HAP-1 (cell line): ENCODE results near the gene MCL1.
A peak's percentile ranks its signal among the peaks of the same experiment; 100 is the strongest.
"Not testable (repeated sequence)": the region's sequence is repeated elsewhere in the genome, so short reads cannot be mapped to it uniquely, and the experiment has no call there.

ENCODE experiments used
- DNase-seq, 2 experiments: peaks; one replicate each; pipeline ENCODE4 v3.0.0-alpha.2; 2016 to 2020; ENCODE audit warnings: low spot score in 2 of 2
- H3K27me3 ChIP-seq: fragments of 250-450 bp; sonication (Bioruptor Pico); 2 replicates; pipeline ENCODE4 v1.5.1; 2020; ENCODE audit warnings: low read depth, mild to moderate bottlenecking, moderate library complexity
- H3K36me3 ChIP-seq: fragments of 250-450 bp; sonication (Bioruptor Pico); replicated peaks from 2 replicates; pipeline ENCODE4 v1.5.1; 2020; ENCODE audit warnings: mild to moderate bottlenecking
- H3K4me1 ChIP-seq: fragments of 250-450 bp; sonication (Bioruptor Pico); 2 replicates; pipeline ENCODE4 v1.5.1; 2020; ENCODE audit warnings: mild to moderate bottlenecking
- H3K4me3 ChIP-seq: fragments of 250-450 bp; sonication (Bioruptor Pico); 2 replicates; pipeline ENCODE4 v1.5.1; 2020; ENCODE audit warnings: mild to moderate bottlenecking, moderate library complexity
- H3K9me3 ChIP-seq: fragments of 250-450 bp; sonication (Bioruptor Pico); 2 replicates; pipeline ENCODE4 v1.5.1; 2020; ENCODE audit warnings: mild to moderate bottlenecking, moderate library complexity
- in situ Hi-C: fragments of 300-500 bp; cut with MboI; formaldehyde crosslinking; loops from 3 replicates; pipeline ENCODE4 v1.14.3; 2020; ENCODE audit warnings: low sequenced_read_pairs, inconsistent platforms, mixed read lengths

MCL1 gene

DNA sequence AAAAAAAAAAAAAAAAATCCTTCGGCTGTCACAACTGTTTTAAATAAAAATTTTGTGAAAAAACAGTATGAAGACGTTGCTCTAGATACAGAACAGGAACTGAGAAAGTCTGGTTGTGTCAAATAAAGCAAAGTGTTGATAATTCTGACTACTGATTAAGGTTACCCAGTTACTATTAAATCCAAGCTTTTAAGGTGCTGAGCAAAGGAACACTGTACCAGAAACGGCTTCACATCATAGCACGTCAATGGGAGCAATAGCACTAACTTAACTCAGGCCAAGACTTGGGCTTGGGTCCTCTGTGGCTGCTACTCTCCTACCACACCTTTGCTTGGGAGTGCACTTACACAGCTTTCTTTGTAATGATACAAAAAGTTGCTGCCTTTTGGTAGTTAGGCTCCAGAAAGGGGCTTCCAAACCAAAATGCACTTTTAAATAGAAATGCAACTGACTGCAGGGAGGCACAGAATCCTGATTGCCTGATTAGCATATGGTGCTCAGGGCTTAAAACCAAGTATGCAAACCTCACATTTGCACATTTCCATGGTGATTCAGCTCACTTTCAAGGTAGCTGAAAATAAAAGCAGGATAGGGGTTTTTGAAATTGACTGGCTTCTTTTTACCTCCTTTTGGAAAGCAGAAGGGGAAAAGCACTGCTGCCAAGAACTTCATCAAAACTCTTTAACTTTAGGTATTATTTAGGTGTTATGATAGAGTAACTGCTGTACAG lies 6.3 kb downstream of the MCL1 start:
- no peak overlapping the region for H3K4me3 ChIP-seq
- in situ Hi-C loops: no loop called here
- peaks cover 22% of the 10 kb centered on the region for H3K4me1 ChIP-seq
- no peak for DNase-seq
- H3K9me3 ChIP-seq: no peaks in the 10 kb centered on the region
- H3K27me3 ChIP-seq: no peaks in the 10 kb centered on the region
- H3K36me3 ChIP-seq: peaks cover 60% of the 10 kb centered on the region

DNA sequence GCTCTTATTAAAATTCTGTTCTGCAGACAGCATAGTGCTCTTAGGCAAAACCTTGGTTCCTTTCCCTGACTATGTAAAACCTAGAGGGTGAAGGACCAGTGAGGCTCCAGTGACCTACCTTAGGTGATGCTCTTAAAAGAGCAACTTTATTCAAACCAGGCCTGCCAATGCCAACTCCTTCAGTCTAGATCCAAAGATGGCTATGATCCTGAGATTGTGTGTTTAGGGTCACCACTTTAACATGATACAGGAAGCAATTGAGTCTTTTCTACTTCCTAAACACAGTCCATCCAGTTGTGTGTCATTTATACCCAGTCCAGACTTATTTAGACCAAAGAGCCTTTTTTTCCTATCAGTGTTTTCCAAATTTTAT lies 10.8 kb downstream of the MCL1 start:
- Histone ChIP-seq H3K4me3 (no peak overlapping the region), H3K4me1 (peaks cover 16% of the 10 kb centered on the region), H3K9me3 (no peaks in the 10 kb centered on the region), H3K36me3 (peaks cover 20% of the 10 kb centered on the region), H3K27me3 (no peaks in the 10 kb centered on the region)
- no peak for DNase-seq
- in situ Hi-C loops: no loop called here

DNA sequence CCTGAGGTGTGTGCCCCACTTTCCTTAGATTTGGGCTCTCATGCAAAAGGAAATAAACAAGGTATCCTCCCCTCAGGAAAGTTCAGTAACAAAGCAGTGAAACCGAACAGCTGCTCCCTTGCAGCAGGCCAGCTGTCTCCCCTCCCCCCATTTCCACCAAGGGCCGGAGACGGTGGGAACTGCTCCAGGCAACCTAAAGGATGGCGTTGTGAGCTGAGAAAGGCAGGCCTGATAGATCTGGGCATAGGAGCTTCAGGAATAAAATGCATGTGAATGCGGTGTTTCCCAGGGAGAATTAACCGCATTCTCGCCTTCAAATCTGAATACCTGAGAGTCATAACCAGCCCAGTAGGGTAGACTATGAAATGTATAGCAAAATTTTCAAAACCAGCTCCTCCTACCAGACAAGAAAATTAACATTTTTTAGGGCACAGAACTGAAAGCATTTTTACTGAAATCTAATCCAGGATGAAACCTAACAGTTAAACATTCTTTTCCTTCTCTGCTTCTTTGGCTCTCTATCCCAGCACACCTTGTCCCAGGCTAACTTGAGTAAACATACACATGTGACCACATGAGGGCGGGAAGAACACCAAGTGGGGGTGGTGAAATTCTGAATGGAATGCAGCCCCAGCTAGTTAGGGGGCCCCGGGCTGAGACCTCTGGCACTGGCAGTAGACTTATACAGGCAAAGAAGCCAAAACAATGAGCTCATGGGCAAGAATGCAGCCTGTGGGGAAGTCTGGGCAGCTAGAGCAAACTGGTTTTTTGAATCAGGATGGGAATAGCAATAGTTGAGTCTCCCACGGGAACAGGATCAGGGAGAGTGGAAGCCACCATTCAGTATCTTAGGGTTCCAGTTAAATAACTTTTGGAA lies 11.5 kb downstream of the MCL1 start:
- peaks cover 13% of the 10 kb centered on the region for H3K36me3 ChIP-seq
- in situ Hi-C loops: no loop called here
- peak; percentile 29 to 75 for DNase-seq
- H3K27me3 ChIP-seq: no peaks in the 10 kb centered on the region
- H3K4me1 ChIP-seq: peaks cover 18% of the 10 kb centered on the region
- no peaks in the 10 kb centered on the region for H3K9me3 ChIP-seq
- H3K4me3 ChIP-seq: no peak overlapping the region

- H3K4me3 ChIP-seq: no peak overlapping the region
- no peaks in the 10 kb centered on the region for H3K27me3 ChIP-seq
- H3K9me3 ChIP-seq: no peaks in the 10 kb centered on the region
- no peak for DNase-seq
- in situ Hi-C loops: no loop called here
- H3K4me1 ChIP-seq: peaks cover 25% of the 10 kb centered on the region
- H3K36me3 ChIP-seq: peaks cover 7% of the 10 kb centered on the region
These were observed 12.1 kb downstream of the MCL1 start for GRCh38 chr1:150567341-150567716.

DNA sequence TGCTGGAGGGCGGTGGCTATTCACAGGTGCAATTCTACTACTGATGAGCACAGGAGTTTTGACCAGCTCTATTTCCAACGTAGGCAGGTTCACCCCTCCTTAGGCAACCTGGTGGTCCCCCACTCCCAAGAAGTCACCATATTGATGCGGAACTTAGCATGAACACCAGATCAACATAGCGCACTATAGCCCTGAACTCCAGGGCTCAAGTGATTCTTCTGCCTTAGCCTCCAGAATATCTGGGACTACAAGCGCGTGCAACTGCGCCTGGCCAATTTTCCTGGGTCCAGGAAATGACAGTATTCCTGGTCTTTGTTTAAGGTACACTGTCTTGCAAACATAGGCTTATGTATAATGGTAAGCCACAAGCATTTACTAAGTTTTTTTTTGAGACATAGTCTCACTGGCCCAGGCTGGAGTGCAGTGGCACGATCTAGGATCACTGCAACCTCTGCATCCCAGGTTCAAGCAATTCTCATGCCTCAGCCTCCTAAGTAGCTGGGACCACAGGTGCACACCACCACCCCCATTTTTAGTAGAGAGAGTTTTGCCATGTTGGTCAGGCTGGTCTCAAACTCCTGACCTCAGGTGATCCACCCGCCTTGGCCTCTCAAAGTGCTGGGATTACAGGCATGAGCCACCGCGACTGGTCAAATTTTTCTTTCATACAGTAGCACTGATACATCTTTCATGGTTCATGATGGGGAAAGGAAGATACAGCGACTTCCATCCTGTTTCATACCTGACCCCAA lies 12.6 kb downstream of the MCL1 start:
- H3K4me1 ChIP-seq: peaks cover 30% of the 10 kb centered on the region
- H3K36me3 ChIP-seq: peaks cover 7% of the 10 kb centered on the region
- H3K9me3 ChIP-seq: no peaks in the 10 kb centered on the region
- no peak overlapping the region for H3K4me3 ChIP-seq
- no peak for DNase-seq
- in situ Hi-C loops: no loop called here
- no peaks in the 10 kb centered on the region for H3K27me3 ChIP-seq

GRCh38 chr1:150565240-150565991 lies 14.0 kb downstream of the MCL1 start:
- H3K27me3 ChIP-seq, DNase-seq, H3K9me3 ChIP-seq, H3K4me3 ChIP-seq, in situ Hi-C loops, H3K36me3 ChIP-seq: not testable (repeated sequence)
- peaks cover 34% of the 10 kb centered on the region for H3K4me1 ChIP-seq

DNA sequence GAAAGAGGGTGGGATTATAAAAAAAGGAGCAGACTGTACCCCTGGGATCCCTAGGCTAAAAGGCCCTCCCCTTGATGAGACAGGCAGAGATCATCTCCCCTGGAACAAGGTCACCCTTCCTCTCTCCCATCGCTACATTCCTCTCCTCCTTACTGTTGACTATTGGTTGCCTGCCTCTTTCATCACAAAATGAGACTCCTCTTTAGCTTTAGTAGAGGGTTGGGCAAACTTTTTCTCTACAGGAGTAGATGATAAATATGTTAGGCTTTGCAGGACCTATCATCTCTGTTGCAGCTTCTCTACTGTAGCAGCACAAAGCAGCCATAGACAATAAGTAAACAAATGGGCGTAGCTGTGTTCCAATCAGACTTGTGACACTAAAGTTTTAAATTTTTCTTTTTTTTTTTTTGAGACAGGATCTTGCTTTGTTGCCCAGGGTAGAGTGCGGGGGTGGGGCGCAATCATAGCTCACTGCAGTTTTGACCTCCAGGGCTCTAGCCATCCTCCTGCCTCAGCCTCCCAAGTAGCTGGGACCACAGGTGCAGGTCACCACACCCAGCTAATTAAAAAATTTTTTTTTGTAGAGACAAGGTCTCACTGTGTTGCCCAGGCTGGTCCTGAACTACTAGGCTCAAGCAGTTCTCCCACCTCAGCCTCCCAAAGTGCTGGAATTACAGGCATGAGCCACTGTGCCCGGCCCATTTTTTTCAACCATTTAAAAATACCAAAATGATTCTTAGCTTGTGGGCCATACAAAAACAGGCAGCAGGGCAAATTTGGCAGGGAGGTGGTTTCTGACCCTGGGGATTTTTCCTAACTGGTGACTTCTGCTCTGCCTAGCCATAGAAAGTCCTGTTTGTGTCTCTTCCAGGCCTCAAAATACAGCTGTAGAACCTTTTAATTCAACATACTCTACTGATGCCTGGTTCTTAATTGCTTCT lies 15.1 kb downstream of the MCL1 start:
- no peak for DNase-seq
- no peaks in the 10 kb centered on the region for H3K9me3 ChIP-seq
- in situ Hi-C loops: no loop called here
- H3K27me3 ChIP-seq: no peaks in the 10 kb centered on the region
- H3K4me1 ChIP-seq: peaks cover 36% of the 10 kb centered on the region
- no peaks in the 10 kb centered on the region for H3K36me3 ChIP-seq
- no peak overlapping the region for H3K4me3 ChIP-seq

- in situ Hi-C loops: no loop called here
These were observed 15.9 kb downstream of the MCL1 start for GRCh38 chr1:150563340-150564038.

DNA sequence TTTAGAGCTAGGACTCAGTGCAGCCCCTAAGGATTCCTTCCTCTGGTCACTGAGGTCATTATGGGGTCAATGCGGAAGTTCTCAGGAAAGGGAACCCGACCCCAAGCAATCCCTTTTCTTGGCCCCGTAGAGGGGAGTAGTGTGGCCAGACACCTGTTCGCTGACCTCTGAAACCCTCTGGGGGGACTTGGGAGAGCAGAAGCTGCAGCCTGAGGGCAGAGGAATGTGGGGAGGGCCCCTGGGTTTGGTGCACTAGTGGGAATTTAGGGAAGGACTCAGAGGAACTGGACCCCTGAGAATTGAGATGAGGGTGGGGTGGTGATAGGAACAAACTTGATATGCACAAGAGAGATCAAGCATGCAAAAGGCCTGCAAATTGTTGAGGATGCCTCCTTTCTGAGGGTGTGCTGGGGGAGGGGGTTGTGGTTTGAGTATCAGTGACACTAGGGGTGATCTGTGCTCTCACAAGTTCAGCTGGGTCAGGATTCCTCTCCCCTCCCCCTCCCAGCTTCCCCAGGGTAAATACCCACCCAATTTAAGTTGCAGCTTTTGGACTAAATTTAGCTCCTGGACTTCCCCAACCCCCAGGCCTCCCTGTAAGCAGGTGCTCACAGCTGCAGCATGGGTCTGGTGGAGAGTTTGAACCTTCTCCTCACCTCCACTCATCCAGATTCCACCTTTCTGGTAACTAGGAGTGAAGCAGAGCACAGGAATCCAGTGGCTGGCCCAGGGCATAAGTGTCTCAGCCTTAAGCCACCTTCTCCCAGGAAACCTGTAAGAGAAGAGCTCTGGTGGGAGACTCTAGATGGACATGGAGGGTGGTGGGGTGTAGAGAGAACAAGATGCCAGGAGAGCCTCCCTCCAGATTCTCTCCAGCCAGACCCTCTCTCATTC lies 16.7 kb downstream of the MCL1 start:
- DNase-seq: peak in 1 of 2 experiments; percentile 20
- in situ Hi-C loops: no loop called here
- Histone ChIP-seq H3K36me3 (no peaks in the 10 kb centered on the region), H3K9me3 (no peaks in the 10 kb centered on the region), H3K27me3 (no peaks in the 10 kb centered on the region), H3K4me1 (peaks cover 24% of the 10 kb centered on the region), H3K4me3 (peak overlapping the region; percentile 42)

More at GRCh38 chr1:150563340-150564038, 15.9 kb downstream of the MCL1 start:
- Histone ChIP-seq H3K9me3 (no peaks in the 10 kb centered on the region), H3K27me3 (no peaks in the 10 kb centered on the region), H3K4me1 (peaks cover 32% of the 10 kb centered on the region), H3K36me3 (no peaks in the 10 kb centered on the region), H3K4me3 (no peak overlapping the region)
- no peak for DNase-seq

- Histone ChIP-seq H3K27me3 (no peaks in the 10 kb centered on the region), H3K9me3 (no peaks in the 10 kb centered on the region), H3K4me3 (peak overlapping the region; percentile 42), H3K36me3 (no peaks in the 10 kb centered on the region), H3K4me1 (peaks cover 20% of the 10 kb centered on the region)
- in situ Hi-C loops: no loop called here
- DNase-seq: peak; percentile 73 to 89
These were observed 17.4 kb downstream of the MCL1 start for GRCh38 chr1:150561974-150562445.

GRCh38 chr1:150561254-150561973 lies 18.0 kb downstream of the MCL1 start:
- Histone ChIP-seq H3K36me3 (no peaks in the 10 kb centered on the region), H3K9me3 (no peaks in the 10 kb centered on the region), H3K4me1 (peaks cover 20% of the 10 kb centered on the region), H3K4me3 (peak overlapping the region; percentile 42), H3K27me3 (no peaks in the 10 kb centered on the region)
- in situ Hi-C loops: no loop called here
- peak; percentile 94 for DNase-seq
